Fibroblast of lung (primary cell): Measurements from ENCODE around the gene NR2F6. TPM values are rescaled to one million over a fixed set of nuclear protein-coding genes. Genes with fewer than 3 reads are reported as not detected.

Experiments used
- DNase-seq, 2 donors: peaks; one replicate each; pipeline versions ENCODE4 v3.0.0 to v3.0.0-alpha.2; 2010; ENCODE audit warnings: low read depth in 2 of 2
- H2AFZ ChIP-seq: 2 replicates; pipeline ENCODE4 v1.5.1; 2012; ENCODE audit warnings: low read length, control low read depth, inconsistent platforms
- H3K27ac ChIP-seq: 2 replicates; pipeline ENCODE4 v1.5.1; 2011; ENCODE audit warnings: low read length, control low read depth; ENCODE audit not compliant: insufficient read depth
- H3K27me3 ChIP-seq: 2 replicates; pipeline ENCODE4 v1.5.1; 2011; ENCODE audit warnings: mild to moderate bottlenecking, low read length; ENCODE audit not compliant: control insufficient read depth, insufficient read depth
- H3K36me3 ChIP-seq: 2 replicates; pipeline ENCODE4 v1.5.1; 2011; ENCODE audit warnings: low read length; ENCODE audit not compliant: control insufficient read depth, insufficient read depth
- H3K4me1 ChIP-seq: 2 replicates; pipeline ENCODE4 v1.5.1; 2011; ENCODE audit warnings: low read length; ENCODE audit not compliant: control insufficient read depth, insufficient read depth; ENCODE audit errors: extremely low read depth
- H3K4me2 ChIP-seq: 2 replicates; pipeline ENCODE4 v1.5.1; 2011; ENCODE audit warnings: low read length, control low read depth; ENCODE audit not compliant: insufficient read depth; ENCODE audit errors: extremely low read depth
- H3K4me3 ChIP-seq, 4 experiments: fragments of 200-600 bp in 1 of 4; sonication (generic) in 1 of 4; replicated peaks in 1 of 4; 2 replicates each; pipeline ENCODE4 v1.5.1; 2011 to 2016; ENCODE audit warnings: low read length in 4 of 4, low read depth in 3 of 4, mild to moderate bottlenecking in 3 of 4, control low read depth in 2 of 4, inconsistent platforms in 1 of 4, mixed read lengths in 1 of 4; ENCODE audit not compliant: insufficient read depth in 1 of 4; ENCODE audit errors: control extremely low read depth in 1 of 4
- H3K79me2 ChIP-seq: 2 replicates; pipeline ENCODE4 v1.5.1; 2012; ENCODE audit warnings: mild to moderate bottlenecking, low read length, inconsistent platforms; ENCODE audit not compliant: control insufficient read depth, insufficient read depth
- H3K9ac ChIP-seq: 2 replicates; pipeline ENCODE4 v1.5.1; 2011; ENCODE audit warnings: mild to moderate bottlenecking, low read length, control low read depth; ENCODE audit not compliant: insufficient read depth
- H3K9me3 ChIP-seq: 2 replicates; pipeline ENCODE4 v1.5.1; 2012; ENCODE audit warnings: low read depth, low read length; ENCODE audit not compliant: control insufficient read depth, insufficient read depth
- H4K20me1 ChIP-seq: 2 replicates; pipeline ENCODE4 v1.5.1; 2011; ENCODE audit warnings: low read length; ENCODE audit not compliant: control insufficient read depth, insufficient read depth; ENCODE audit errors: extremely low read depth
- EZH2 ChIP-seq: IDR thresholded peaks from 2 replicates; pipeline ENCODE4 v1.5.1; 2012; ENCODE audit warnings: low read length, control low read depth, mild to moderate bottlenecking; ENCODE audit errors: missing control alignments
- polyA plus RNA-seq, 2 donors: library from polyadenylated mRNA; depleted of rRNA in 1 of 2; stranded (reverse) in 1 of 2; unstranded in 1 of 2; fragments of >200 nt; gene quantifications; 2 replicates each; pipeline ENCODE4 v1.2.1, GENCODE V29; 2011 to 2012; ENCODE audit warnings: missing spikeins in 1 of 2
- total RNA-seq: library from RNA; depleted of rRNA; stranded (reverse); fragments of >200 nt; gene quantifications from 2 replicates; pipeline ENCODE4 v1.2.1, GENCODE V29; 2014
- TF ChIP-seq, protein P1 (sequence below), 2 donors: IDR thresholded peaks in 1 of 2; conservative IDR thresholded peaks in 1 of 2; 1 replicate in 1 of 2; 2 replicates in 1 of 2; pipeline ENCODE4 v1.5.1; 2011 to 2012; ENCODE audit warnings: low read length in 2 of 2, control low read depth in 1 of 2, inconsistent platforms in 1 of 2, low read depth in 1 of 2, mild to moderate bottlenecking in 1 of 2

NR2F6 gene
- total and polyA plus RNA-seq, 2 donors (not counting 1 experiment from before 2014, with no cell fraction given) = 9.6 to 42.4 TPM

DNA sequence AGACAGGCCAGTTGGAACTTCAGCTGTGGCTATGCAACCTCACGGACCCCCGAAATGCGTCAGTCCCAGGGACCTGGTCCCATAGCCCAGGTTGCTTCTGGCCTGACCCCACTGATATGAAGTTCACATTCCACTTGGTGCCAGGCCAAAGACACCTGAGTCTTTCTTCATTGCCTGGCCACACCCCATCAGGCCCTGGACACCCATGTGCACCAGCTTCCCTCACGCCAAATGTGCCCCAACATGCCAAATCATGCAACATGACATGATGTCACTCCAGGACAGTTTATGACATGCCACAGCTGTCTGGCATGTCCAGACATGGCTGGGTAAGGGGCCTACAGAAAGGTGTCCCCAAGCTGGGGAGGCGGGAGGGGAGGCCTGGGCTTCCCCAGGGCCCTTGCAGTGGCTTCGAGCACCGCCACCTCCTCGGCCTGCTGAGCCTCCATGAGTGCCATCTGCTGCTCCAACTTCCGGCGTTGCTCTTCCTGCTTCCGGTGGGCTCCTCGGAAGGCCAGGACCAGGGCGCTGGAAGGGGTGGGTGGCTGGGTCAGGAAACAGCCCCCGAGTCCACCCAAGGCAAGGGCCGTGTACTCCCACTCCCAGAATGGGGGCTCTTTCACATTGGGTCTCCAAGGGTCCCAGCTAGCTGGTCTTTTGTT, 4.3 kb upstream of the NR2F6 start:
- no peak for DNase-seq
- Histone ChIP-seq H2AFZ (no peak overlapping the region), H3K27me3 (no peaks in the 10 kb centered on the region), H3K36me3 (no peaks in the 10 kb centered on the region), H4K20me1 (no peaks in the 10 kb centered on the region), H3K4me1 (peaks cover 9% of the 10 kb centered on the region), H3K9me3 (no peaks in the 10 kb centered on the region), H3K4me2 (no peak overlapping the region), H3K9ac (no peak overlapping the region), H3K79me2 (peaks cover under 1% of the 10 kb centered on the region), H3K4me3 (no peak overlapping the region), H3K27ac (no peak overlapping the region)
- TF ChIP-seq EZH2 = no peak
- TF ChIP-seq, protein P1, sequence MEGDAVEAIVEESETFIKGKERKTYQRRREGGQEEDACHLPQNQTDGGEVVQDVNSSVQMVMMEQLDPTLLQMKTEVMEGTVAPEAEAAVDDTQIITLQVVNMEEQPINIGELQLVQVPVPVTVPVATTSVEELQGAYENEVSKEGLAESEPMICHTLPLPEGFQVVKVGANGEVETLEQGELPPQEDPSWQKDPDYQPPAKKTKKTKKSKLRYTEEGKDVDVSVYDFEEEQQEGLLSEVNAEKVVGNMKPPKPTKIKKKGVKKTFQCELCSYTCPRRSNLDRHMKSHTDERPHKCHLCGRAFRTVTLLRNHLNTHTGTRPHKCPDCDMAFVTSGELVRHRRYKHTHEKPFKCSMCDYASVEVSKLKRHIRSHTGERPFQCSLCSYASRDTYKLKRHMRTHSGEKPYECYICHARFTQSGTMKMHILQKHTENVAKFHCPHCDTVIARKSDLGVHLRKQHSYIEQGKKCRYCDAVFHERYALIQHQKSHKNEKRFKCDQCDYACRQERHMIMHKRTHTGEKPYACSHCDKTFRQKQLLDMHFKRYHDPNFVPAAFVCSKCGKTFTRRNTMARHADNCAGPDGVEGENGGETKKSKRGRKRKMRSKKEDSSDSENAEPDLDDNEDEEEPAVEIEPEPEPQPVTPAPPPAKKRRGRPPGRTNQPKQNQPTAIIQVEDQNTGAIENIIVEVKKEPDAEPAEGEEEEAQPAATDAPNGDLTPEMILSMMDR (conservative IDR thresholded peaks at IDR 0.05 in 1 of 2, IDR thresholded peaks at IDR 0.05 in 1 of 2; ENCODE audit: low read depth in 1 of 2, low read length in 2 of 2) = no peak

DNA sequence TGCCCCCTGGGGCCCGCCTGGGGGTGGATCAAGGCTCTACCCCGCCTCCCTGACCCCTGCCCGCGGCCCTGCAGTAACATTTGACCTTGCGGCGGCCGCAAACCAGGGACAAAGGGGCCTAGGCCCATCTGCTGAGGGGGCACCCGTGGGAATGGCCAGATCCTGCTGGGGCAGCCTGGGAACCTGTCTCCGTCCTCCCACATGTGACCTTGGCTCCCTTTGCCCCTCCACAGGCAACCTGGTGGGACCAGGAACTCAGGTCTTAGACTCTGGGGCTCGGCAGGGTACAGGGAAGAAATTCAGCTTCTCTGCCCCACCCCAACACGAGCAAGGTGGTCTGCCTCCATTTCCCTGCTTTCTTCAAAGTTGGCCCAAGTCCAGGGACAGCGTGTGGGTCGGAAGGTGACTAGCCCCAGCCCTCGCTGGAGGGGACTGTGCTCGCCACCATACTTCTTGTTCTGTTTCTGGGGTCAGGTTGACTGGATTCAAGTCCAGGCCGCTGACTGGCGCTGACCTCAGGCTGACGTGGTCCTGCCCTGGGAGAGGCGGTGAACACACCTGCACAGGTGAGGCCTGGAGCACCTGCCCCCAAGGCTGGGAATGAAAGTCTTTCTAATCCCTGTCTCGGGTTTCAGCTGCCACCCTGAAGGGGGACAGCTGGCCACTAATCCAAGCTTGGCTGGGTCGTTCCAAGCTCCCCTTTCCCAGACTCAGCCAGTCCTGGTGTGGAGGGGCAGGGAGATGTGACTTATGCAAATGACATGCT, 2.5 kb upstream of the NR2F6 start:
- Histone ChIP-seq H2AFZ (no peak overlapping the region), H3K79me2 (peaks cover 18% of the 10 kb centered on the region), H3K27me3 (no peaks in the 10 kb centered on the region), H3K4me2 (no peak overlapping the region), H3K36me3 (no peaks in the 10 kb centered on the region), H3K4me1 (peaks cover 9% of the 10 kb centered on the region), H3K4me3 (no peak overlapping the region), H4K20me1 (no peaks in the 10 kb centered on the region), H3K9ac (no peak overlapping the region), H3K9me3 (no peaks in the 10 kb centered on the region), H3K27ac (no peak overlapping the region)
- no peak for TF ChIP-seq EZH2
- TF ChIP-seq, protein P1 (conservative IDR thresholded peaks at IDR 0.05 in 1 of 2, IDR thresholded peaks at IDR 0.05 in 1 of 2; ENCODE audit: low read depth in 1 of 2, low read length in 2 of 2) = no peak
- DNase-seq = no peak

DNA sequence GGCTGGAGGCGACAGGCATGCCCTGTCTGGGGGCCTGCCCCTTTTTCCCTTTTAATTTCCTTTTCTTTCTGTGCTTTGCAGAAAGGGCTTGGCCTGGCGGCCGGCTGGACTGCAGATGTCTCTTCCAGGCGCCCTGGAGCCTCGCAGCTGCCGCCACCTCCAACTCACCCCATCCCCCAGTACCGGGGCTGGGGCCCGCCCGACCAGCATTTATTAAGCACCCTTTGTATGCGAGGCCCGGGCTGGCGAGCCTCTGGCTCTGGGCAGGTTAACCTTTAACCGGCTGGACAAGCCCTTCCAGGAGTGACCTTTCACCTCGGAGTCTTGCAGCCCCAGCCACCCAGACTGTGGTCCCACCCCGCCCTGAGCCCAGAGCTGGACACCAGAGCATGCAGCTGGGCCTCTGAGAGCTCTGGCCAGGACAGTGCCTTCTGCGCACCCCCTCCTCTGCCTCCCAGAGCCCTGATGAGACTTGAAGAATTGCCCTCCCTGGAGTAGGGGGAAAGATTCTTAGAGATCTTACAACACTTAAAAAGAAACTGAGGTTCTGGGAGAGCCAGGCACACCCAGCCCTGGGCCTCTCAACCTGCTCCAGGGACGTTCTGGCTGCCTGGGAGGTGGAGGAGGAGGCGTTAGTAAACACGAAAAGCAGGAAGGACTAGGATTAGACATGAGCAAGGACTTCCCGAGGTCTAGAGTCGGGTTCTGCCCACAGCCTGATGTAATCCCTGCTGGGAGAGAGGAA, 1.1 kb upstream of the NR2F6 start:
- no peaks in the 10 kb centered on the region for H3K27me3 ChIP-seq
- H4K20me1 ChIP-seq = no peaks in the 10 kb centered on the region
- no peaks in the 10 kb centered on the region for H3K9me3 ChIP-seq
- H3K36me3 ChIP-seq = no peaks in the 10 kb centered on the region
- peak in 1 of 2 donors; percentile 37 for DNase-seq
- no peak overlapping the region for H2AFZ ChIP-seq
- peaks cover 29% of the 10 kb centered on the region for H3K79me2 ChIP-seq
- TF ChIP-seq EZH2 = no peak
- TF ChIP-seq, protein P1 (conservative IDR thresholded peaks at IDR 0.05 in 1 of 2, IDR thresholded peaks at IDR 0.05 in 1 of 2; ENCODE audit: low read depth in 1 of 2, low read length in 2 of 2) = no peak
- H3K4me1 ChIP-seq = peaks cover 9% of the 10 kb centered on the region
- H3K4me2 ChIP-seq = no peak overlapping the region
- no peak overlapping the region for H3K9ac ChIP-seq
- peak overlapping the region; percentile 67 for H3K27ac ChIP-seq
- peak overlapping the region in 3 of 4 experiments; percentile 36 to 56 (median 38) for H3K4me3 ChIP-seq
